Measurements from ENCODE around the gene AMD1. TPM values are rescaled to one million over a fixed set of nuclear protein-coding genes. Genes with fewer than 3 reads are reported as not detected.
A peak's percentile ranks its signal among the peaks of the same experiment; 100 is the strongest.

AMD1 gene
- total RNA-seq, 1 donor from 2014 or later, result 58.2 TPM

GRCh38 chr6:110864824-110865223 lies 9.8 kb upstream of the AMD1 start:
- Histone ChIP-seq H3K36me3 (no peaks in the 10 kb centered on the region), H3K9me3 (no peaks in the 10 kb centered on the region), H3K4me3 (no peak overlapping the region), H3K4me1 (no peaks in the 10 kb centered on the region), H3K27ac (no peak overlapping the region), H3K27me3 (no peaks in the 10 kb centered on the region)
- TF ChIP-seq CTCF (IDR thresholded peaks at IDR 0.05) (no peak), POLR2AphosphoS5 (IDR thresholded peaks at IDR 0.05; ENCODE audit: insufficient read depth in 1 of 2, low read depth in 1 of 2) (no peak), POLR2A (IDR thresholded peaks at IDR 0.05) (no peak)
- intact Hi-C loops (cut with DNase I), result no loop called here
- no peak for DNase-seq (ENCODE audit: extremely low spot score in 2 of 2)

- DNase-seq (ENCODE audit: extremely low spot score in 2 of 2), result no peak
- Histone ChIP-seq H3K4me3 (peak overlapping the region; percentile 64 to 90), H3K27ac (peak overlapping the region; percentile 93), H3K27me3 (no peaks in the 10 kb centered on the region), H3K36me3 (no peaks in the 10 kb centered on the region), H3K9me3 (no peaks in the 10 kb centered on the region), H3K4me1 (peaks cover 40% of the 10 kb centered on the region)
- intact Hi-C loops (cut with DNase I), result loop anchor here (2.0 kb wide), 1 partner anchor 60 kb away; the partner anchor contains the start of gene CDK19
- no peak for TF ChIP-seq POLR2A (IDR thresholded peaks at IDR 0.05)
- TF ChIP-seq POLR2AphosphoS5 (IDR thresholded peaks at IDR 0.05; ENCODE audit: insufficient read depth in 1 of 2, low read depth in 1 of 2), result peak in 1 of 2 donors; percentile 81
Observed at GRCh38 chr6:110874880-110875547, 429 bp downstream of the AMD1 start.

- Histone ChIP-seq H3K27me3 (no peaks in the 10 kb centered on the region), H3K36me3 (no peaks in the 10 kb centered on the region), H3K9me3 (no peaks in the 10 kb centered on the region), H3K27ac (peak overlapping the region; percentile 93), H3K4me3 (peak overlapping the region; percentile 64 to 90), H3K4me1 (peaks cover 42% of the 10 kb centered on the region)
- DNase-seq (ENCODE audit: extremely low spot score in 2 of 2), result peak in 1 of 2 donors; percentile 89
- intact Hi-C loops (cut with DNase I), result loop anchor here (2.0 kb wide), 1 partner anchor 61 kb away; the partner anchor contains the start of gene CDK19
- TF ChIP-seq CTCF (IDR thresholded peaks at IDR 0.05) (no peak), POLR2AphosphoS5 (IDR thresholded peaks at IDR 0.05; ENCODE audit: insufficient read depth in 1 of 2, low read depth in 1 of 2) (no peak), POLR2A (IDR thresholded peaks at IDR 0.05) (no peak)
Observed at GRCh38 chr6:110875548-110876169, 1.1 kb downstream of the AMD1 start.

GRCh38 chr6:110876170-110876773 lies 1.7 kb downstream of the AMD1 start:
- TF ChIP-seq POLR2A (IDR thresholded peaks at IDR 0.05) (peak in 1 of 2 donors; percentile 78), POLR2AphosphoS5 (IDR thresholded peaks at IDR 0.05; ENCODE audit: insufficient read depth in 1 of 2, low read depth in 1 of 2) (peak; percentile 86 to 97), CTCF (IDR thresholded peaks at IDR 0.05) (no peak)
- H3K27ac ChIP-seq, result peak overlapping the region; percentile 93
- H3K4me1 ChIP-seq, result peaks cover 45% of the 10 kb centered on the region
- no peaks in the 10 kb centered on the region for H3K27me3 ChIP-seq
- no peaks in the 10 kb centered on the region for H3K9me3 ChIP-seq
- no peaks in the 10 kb centered on the region for H3K36me3 ChIP-seq
- H3K4me3 ChIP-seq, result peak overlapping the region; percentile 64 to 90
- peak in 1 of 2 donors; percentile 96 for DNase-seq (ENCODE audit: extremely low spot score in 2 of 2)
- intact Hi-C loops (cut with DNase I), result no loop called here

- intact Hi-C loops (cut with DNase I), result no loop called here
- H3K4me1 ChIP-seq, result peaks cover 52% of the 10 kb centered on the region
- peak overlapping the region; percentile 64 to 90 for H3K4me3 ChIP-seq
- no peaks in the 10 kb centered on the region for H3K9me3 ChIP-seq
- TF ChIP-seq CTCF (IDR thresholded peaks at IDR 0.05), result no peak
- no peak for TF ChIP-seq POLR2AphosphoS5 (IDR thresholded peaks at IDR 0.05; ENCODE audit: insufficient read depth in 1 of 2, low read depth in 1 of 2)
- TF ChIP-seq POLR2A (IDR thresholded peaks at IDR 0.05), result no peak
- H3K27ac ChIP-seq, result peak overlapping the region; percentile 93
- no peak for DNase-seq (ENCODE audit: extremely low spot score in 2 of 2)
- H3K36me3 ChIP-seq, result no peaks in the 10 kb centered on the region
- H3K27me3 ChIP-seq, result no peaks in the 10 kb centered on the region
Observed at GRCh38 chr6:110876806-110877564, 2.4 kb downstream of the AMD1 start.
